Measurements from ENCODE around the gene OR10G2.

The OR10G2 gene

GRCh38 chr14:21668377-21668776 is 33.6 kb upstream of the OR10G2 start:
- DNase-seq (ENCODE audit: low read depth): no peak

GRCh38 chr14:21656980-21657379 is 22.2 kb upstream of the OR10G2 start:
- DNase-seq (ENCODE audit: low read depth): no peak
- no peak for TF ChIP-seq CTCF (IDR thresholded peaks at IDR 0.05; ENCODE audit: insufficient read depth, low read depth, low read length, missing control alignments)
- H3K4me3 ChIP-seq (ENCODE audit: low read depth, low read length): no peak overlapping the region

More at GRCh38 chr14:21668377-21668776, 33.6 kb upstream of the OR10G2 start:
- no peak overlapping the region for H3K4me3 ChIP-seq (ENCODE audit: low read depth, low read length)
- no peak for TF ChIP-seq CTCF (IDR thresholded peaks at IDR 0.05; ENCODE audit: insufficient read depth, low read depth, low read length, missing control alignments)

GRCh38 chr14:21654215-21654614 is 19.5 kb upstream of the OR10G2 start:
- H3K4me3 ChIP-seq (ENCODE audit: low read depth, low read length): no peak overlapping the region
- TF ChIP-seq CTCF (IDR thresholded peaks at IDR 0.05; ENCODE audit: insufficient read depth, low read depth, low read length, missing control alignments): no peak
- no peak for DNase-seq (ENCODE audit: low read depth)

DNA sequence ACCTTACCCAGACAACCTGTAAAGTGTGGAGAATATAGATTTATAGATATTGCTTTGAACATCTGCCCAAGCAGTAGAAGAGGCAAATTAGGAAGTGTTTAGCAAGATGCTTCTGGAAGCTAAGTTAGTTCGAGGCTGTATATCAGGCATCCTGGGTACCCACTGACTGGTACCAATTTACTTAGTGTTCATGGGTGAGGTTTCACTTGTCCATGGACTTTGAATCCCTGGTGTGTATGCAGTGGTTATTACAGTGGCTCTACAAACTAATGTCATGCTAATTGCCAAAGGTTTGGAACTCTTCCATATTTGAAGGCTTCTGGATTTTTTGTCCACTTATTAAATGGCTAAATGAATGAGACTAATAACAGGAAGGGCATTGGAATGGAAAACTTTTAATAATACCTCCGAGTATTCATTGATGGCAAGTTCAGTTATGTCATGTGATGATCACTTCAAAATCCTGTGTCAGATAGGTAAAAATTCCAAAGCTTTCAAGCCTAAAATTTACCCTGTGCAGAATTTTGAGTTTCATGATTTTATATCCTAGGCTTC is 18.7 kb upstream of the OR10G2 start, which contains the start of gene OR4E2:
OR4E2 (plus strand) TSS at position 505 of the 555 bp plus-strand sequence. CDS start 11,248 bp downstream, outside the sequence.
- no peak for DNase-seq (ENCODE audit: low read depth)
- no peak for TF ChIP-seq CTCF (IDR thresholded peaks at IDR 0.05; ENCODE audit: insufficient read depth, low read depth, low read length, missing control alignments)
- H3K4me3 ChIP-seq (ENCODE audit: low read depth, low read length): no peak within 1 kb of the TSS

GRCh38 chr14:21652209-21652808 is 17.6 kb upstream of the OR10G2 start:
- no peak for TF ChIP-seq CTCF (IDR thresholded peaks at IDR 0.05; ENCODE audit: insufficient read depth, low read depth, low read length, missing control alignments)
- DNase-seq (ENCODE audit: low read depth): no peak
- no peak overlapping the region for H3K4me3 ChIP-seq (ENCODE audit: low read depth, low read length)

GRCh38 chr14:21647380-21647779 is 12.6 kb upstream of the OR10G2 start:
- H3K4me3 ChIP-seq (ENCODE audit: low read depth, low read length): no peak overlapping the region

More at GRCh38 chr14:21647380-21647779, 12.6 kb upstream of the OR10G2 start:
- no peak for TF ChIP-seq CTCF (IDR thresholded peaks at IDR 0.05; ENCODE audit: insufficient read depth, low read depth, low read length, missing control alignments)
- DNase-seq (ENCODE audit: low read depth): no peak
